HCEC 1CT (cell line): Measurements from ENCODE around the gene SLX9.
"Not testable (repeated sequence)": the region's sequence is repeated elsewhere in the genome, so short reads cannot be mapped to it uniquely, and the experiment has no call there.

Experiments used
- DNase-seq: peaks from one replicate; pipeline ENCODE4 v3.0.0-alpha.2; 2017

Gene SLX9

GRCh38 chr21:44962403-44962966, 22.7 kb downstream of the SLX9 start:
- peak; percentile 99 for DNase-seq

- DNase-seq, result no peak
Observed at GRCh38 chr21:44964381-44964780, 24.6 kb downstream of the SLX9 start.

- peak; percentile 14 for DNase-seq
Observed at GRCh38 chr21:44965251-44966022, 25.6 kb downstream of the SLX9 start.

- DNase-seq, result no peak
Observed at GRCh38 chr21:44966135-44967081, 26.6 kb downstream of the SLX9 start.

GRCh38 chr21:44967082-44968047, 27.5 kb downstream of the SLX9 start:
- DNase-seq, result no peak

- no peak for DNase-seq
Observed at GRCh38 chr21:44969066-44969670, 29.3 kb downstream of the SLX9 start.

GRCh38 chr21:44969931-44970755, 30.3 kb downstream of the SLX9 start:
- peak; percentile 45 for DNase-seq

GRCh38 chr21:44970766-44971671, 31.2 kb downstream of the SLX9 start:
- DNase-seq, result no peak

GRCh38 chr21:44971672-44971995, 31.8 kb downstream of the SLX9 start:
- no peak for DNase-seq

- DNase-seq, result no peak
Observed at GRCh38 chr21:44972301-44972814, 32.5 kb downstream of the SLX9 start.

GRCh38 chr21:44972821-44973220, 33.0 kb downstream of the SLX9 start:
- no peak for DNase-seq

GRCh38 chr21:44973598-44973997, 33.8 kb downstream of the SLX9 start:
- no peak for DNase-seq

GRCh38 chr21:44974676-44975075, 34.8 kb downstream of the SLX9 start:
- DNase-seq, result no peak

- DNase-seq, result no peak
Observed at GRCh38 chr21:44975720-44976555, 36.1 kb downstream of the SLX9 start.

- DNase-seq, result not testable (repeated sequence)
Observed at GRCh38 chr21:44976556-44977393, 36.9 kb downstream of the SLX9 start.

GRCh38 chr21:44977616-44978340, 37.9 kb downstream of the SLX9 start:
- no peak for DNase-seq
